ENCODE measurements around the gene PDZK1IP1.
"Not testable (repeated sequence)": the region's sequence is repeated elsewhere in the genome, so short reads cannot be mapped to it uniquely, and the experiment has no call there.

The PDZK1IP1 gene

DNA sequence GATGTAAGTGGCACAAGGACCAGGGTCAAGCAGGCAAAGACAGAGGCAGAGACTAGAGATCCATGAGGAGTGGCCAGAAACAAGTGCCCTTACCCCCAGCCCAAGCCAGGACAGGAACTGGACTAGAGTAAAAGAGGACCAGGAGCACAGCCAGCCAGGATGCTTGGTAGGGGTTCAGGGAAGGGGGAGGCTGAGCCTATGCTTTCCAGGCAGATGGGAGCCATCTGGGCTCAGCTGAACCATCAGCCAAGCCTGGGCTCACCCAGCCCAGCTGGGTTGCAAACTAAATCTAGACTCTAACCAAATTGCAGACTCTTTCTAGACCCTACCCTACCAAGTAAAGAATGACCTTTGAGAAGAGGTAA is 15.2 kb downstream of the PDZK1IP1 start:
- no peak overlapping the region for H3K9ac ChIP-seq (ENCODE audit: low read depth, low read length)
- no peak overlapping the region for H3K27ac ChIP-seq (ENCODE audit: low read length)
- H3K9me3 ChIP-seq (ENCODE audit: insufficient read depth, low read depth, low read length), result no peaks in the 10 kb centered on the region
- H3K36me3 ChIP-seq (ENCODE audit: insufficient read depth, low read depth, low read length), result no peaks in the 10 kb centered on the region
- no peak overlapping the region for H3K4me3 ChIP-seq (ENCODE audit: low read length)
- H3K4me1 ChIP-seq (ENCODE audit: insufficient read depth, low read length), result no peaks in the 10 kb centered on the region
- H3K27me3 ChIP-seq (ENCODE audit: insufficient read depth, low read length), result peaks cover 5% of the 10 kb centered on the region

DNA sequence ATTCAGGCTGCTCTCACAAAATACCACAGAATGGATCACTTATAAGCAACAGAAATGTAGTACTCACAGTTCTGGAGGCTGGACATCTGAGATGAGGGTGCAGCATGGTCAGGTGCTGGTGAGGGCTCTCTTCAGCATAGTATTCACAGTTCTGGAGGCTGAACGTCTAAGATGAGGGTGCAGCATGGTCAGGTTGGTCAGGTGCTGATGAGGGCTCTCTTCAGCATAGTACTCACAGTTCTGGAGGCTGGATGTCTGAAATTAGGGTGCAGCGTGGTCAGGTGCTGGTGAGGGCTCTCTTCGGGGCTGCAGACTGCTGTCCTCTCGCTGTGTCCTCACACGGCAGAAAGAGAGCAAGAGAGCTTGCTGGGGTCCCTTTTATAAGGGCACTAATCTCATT is 17.1 kb downstream of the PDZK1IP1 start:
- Histone ChIP-seq H3K4me3 (ENCODE audit: low read length) (no peak overlapping the region), H3K36me3 (ENCODE audit: insufficient read depth, low read depth, low read length) (no peaks in the 10 kb centered on the region), H3K9ac (ENCODE audit: low read depth, low read length) (no peak overlapping the region)

GRCh38 chr1:47164552-47164951 is 25.3 kb downstream of the PDZK1IP1 start:
- Histone ChIP-seq H3K4me1 (ENCODE audit: insufficient read depth, low read length) (no peaks in the 10 kb centered on the region), H3K36me3 (ENCODE audit: insufficient read depth, low read depth, low read length) (no peaks in the 10 kb centered on the region), H3K9me3 (ENCODE audit: insufficient read depth, low read depth, low read length) (0 out of 2 replicates have a peak, but pooled peaks cover 15% of the 10 kb centered on the region), H3K27me3 (ENCODE audit: insufficient read depth, low read length) (no peaks in the 10 kb centered on the region), H3K9ac (ENCODE audit: low read depth, low read length) (no peak overlapping the region), H3K27ac (ENCODE audit: low read length) (no peak overlapping the region), H3K4me3 (ENCODE audit: low read length) (no peak overlapping the region)

More for the DNA sequence above, 17.1 kb downstream of the PDZK1IP1 start:
- H3K9me3 ChIP-seq (ENCODE audit: insufficient read depth, low read depth, low read length), result no peaks in the 10 kb centered on the region
- H3K4me1 ChIP-seq (ENCODE audit: insufficient read depth, low read length), result no peaks in the 10 kb centered on the region
- H3K27me3 ChIP-seq (ENCODE audit: insufficient read depth, low read length), result no peaks in the 10 kb centered on the region
- no peak overlapping the region for H3K27ac ChIP-seq (ENCODE audit: low read length)

DNA sequence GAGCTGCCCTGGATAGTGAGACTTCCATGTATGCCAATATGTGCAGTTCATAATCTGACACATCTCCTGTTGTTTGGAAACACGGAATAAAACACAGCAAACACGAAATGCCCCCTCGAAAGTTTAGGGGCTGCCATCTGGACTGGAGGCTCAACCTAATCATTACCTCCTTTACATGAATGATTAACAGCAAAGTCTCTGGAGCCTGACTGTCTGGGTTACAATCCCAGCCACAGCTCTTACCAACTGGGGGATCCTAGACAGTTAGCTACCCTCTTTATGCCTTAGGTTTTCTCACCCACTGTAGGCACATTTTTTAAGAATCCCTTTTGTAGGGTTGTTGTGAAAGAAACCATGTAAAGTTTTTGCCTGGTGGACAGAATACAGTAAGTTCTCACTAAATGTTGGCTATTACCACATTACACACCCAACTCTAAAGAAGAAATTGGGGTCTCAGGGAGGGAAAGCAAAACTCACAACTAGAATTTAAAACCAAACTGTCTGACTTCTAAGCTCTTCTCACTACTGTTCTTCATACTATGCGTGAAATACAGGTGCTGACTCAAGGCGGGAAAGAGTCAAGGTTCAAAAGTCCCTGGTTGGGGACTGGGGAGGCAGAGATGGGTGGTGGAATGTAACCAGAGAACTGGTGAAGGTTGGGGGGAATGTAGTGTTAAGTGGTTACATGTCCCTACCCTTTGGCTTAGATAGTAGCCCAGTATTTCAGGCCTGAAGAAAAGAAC is 28.4 kb downstream of the PDZK1IP1 start:
- 0 out of 2 replicates have a peak, but pooled peaks cover 12% of the 10 kb centered on the region for H3K9me3 ChIP-seq (ENCODE audit: insufficient read depth, low read depth, low read length)
- H3K4me3 ChIP-seq (ENCODE audit: low read length), result no peak overlapping the region
- no peaks in the 10 kb centered on the region for H3K4me1 ChIP-seq (ENCODE audit: insufficient read depth, low read length)
- no peaks in the 10 kb centered on the region for H3K36me3 ChIP-seq (ENCODE audit: insufficient read depth, low read depth, low read length)
- H3K9ac ChIP-seq (ENCODE audit: low read depth, low read length), result no peak overlapping the region
- no peaks in the 10 kb centered on the region for H3K27me3 ChIP-seq (ENCODE audit: insufficient read depth, low read length)
- no peak overlapping the region for H3K27ac ChIP-seq (ENCODE audit: low read length)

GRCh38 chr1:47160716-47161115 is 29.1 kb downstream of the PDZK1IP1 start:
- Histone ChIP-seq H3K9ac (ENCODE audit: low read depth, low read length) (no peak overlapping the region), H3K27ac (ENCODE audit: low read length) (no peak overlapping the region), H3K36me3 (ENCODE audit: insufficient read depth, low read depth, low read length) (no peaks in the 10 kb centered on the region), H3K27me3 (ENCODE audit: insufficient read depth, low read length) (no peaks in the 10 kb centered on the region), H3K4me3 (ENCODE audit: low read length) (no peak overlapping the region), H3K4me1 (ENCODE audit: insufficient read depth, low read length) (no peaks in the 10 kb centered on the region), H3K9me3 (ENCODE audit: insufficient read depth, low read depth, low read length) (0 out of 2 replicates have a peak, but pooled peaks cover 7% of the 10 kb centered on the region)

- not testable (repeated sequence) for H3K27ac ChIP-seq (ENCODE audit: low read length); H3K9ac ChIP-seq (ENCODE audit: low read depth, low read length); H3K4me1 ChIP-seq (ENCODE audit: insufficient read depth, low read length); H3K36me3 ChIP-seq (ENCODE audit: insufficient read depth, low read depth, low read length); H3K27me3 ChIP-seq (ENCODE audit: insufficient read depth, low read length); H3K9me3 ChIP-seq (ENCODE audit: insufficient read depth, low read depth, low read length); H3K4me3 ChIP-seq (ENCODE audit: low read length)
Observed at GRCh38 chr1:47157957-47158356, 31.9 kb downstream of the PDZK1IP1 start.

DNA sequence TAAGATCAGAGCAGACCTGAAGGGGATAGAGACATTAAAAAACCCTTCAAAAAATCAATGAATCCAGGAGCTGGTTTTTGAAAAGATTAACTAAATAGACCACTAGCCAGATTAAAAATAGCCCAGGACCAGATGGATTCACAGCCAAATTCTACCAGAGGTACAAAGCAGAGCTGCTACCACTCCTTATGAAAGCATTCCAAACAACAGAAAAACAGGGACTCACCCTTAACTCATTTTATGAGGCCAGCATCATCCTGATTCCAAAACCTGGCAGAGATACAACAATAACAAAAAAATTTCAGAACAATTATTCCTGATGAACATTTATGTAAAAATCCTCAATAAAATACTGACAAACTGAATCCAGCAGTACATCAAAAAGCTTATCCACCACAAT is 33.4 kb downstream of the PDZK1IP1 start:
- not testable (repeated sequence) for H3K4me3 ChIP-seq (ENCODE audit: low read length); H3K27ac ChIP-seq (ENCODE audit: low read length); H3K36me3 ChIP-seq (ENCODE audit: insufficient read depth, low read depth, low read length); H3K9ac ChIP-seq (ENCODE audit: low read depth, low read length); H3K4me1 ChIP-seq (ENCODE audit: insufficient read depth, low read length); H3K27me3 ChIP-seq (ENCODE audit: insufficient read depth, low read length); H3K9me3 ChIP-seq (ENCODE audit: insufficient read depth, low read depth, low read length)

DNA sequence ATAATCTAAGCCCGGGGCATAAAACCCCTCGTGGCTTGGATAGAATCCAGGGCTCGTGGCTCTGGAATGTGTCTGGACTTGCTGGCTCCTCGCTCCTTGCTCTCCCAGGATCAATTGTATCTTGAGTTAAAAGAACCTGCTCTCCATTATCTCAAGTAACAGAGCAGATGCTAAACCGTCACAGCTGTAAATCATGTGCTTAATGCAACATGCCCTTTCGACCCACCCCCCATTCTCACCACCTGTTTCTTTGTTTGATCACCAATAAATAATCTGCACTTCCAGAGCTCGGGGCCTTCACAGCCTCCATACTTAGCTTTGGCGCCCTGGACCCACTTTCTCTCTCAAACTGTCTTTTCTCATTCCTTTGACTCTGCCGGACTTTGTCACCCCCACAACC is 40.7 kb downstream of the PDZK1IP1 start:
- not testable (repeated sequence) for H3K27ac ChIP-seq (ENCODE audit: low read length); H3K9ac ChIP-seq (ENCODE audit: low read depth, low read length); H3K9me3 ChIP-seq (ENCODE audit: insufficient read depth, low read depth, low read length); H3K4me3 ChIP-seq (ENCODE audit: low read length); H3K27me3 ChIP-seq (ENCODE audit: insufficient read depth, low read length); H3K36me3 ChIP-seq (ENCODE audit: insufficient read depth, low read depth, low read length); H3K4me1 ChIP-seq (ENCODE audit: insufficient read depth, low read length)

DNA sequence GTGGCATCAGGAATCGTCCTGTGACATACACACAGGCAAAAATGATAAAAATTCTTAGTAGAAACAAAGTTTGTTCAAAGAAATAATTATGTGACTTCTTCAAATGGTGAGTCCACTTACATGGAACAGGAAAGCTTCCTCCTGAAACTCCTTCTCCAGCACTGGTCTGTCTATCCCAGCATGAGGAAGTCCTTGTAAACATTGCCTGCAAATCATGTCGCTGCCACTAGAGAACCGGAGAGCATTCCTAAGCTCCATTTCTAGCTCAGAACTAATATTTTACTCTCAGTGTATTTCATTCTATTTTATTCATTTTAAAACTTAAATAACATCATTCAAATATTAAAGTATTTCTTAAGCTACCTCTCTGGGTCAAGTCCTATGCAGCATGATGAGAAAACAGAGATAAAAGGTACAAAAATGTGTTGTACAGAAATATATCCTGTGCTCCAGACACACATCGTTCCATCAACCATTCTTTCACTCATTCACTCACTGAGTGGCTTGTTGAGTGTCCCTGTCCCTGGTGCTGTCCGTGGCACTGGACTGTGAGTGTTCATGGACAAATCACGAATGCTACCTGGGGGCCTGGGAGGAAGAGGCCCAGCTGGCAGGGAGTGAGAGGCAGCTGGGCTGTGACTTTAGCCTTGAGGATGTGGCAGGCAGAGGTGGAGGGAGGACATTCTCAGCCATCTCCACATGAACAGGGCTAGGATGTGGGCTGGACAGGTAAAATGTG is 42.6 kb downstream of the PDZK1IP1 start:
- H3K4me3 ChIP-seq (ENCODE audit: low read length), result no peak overlapping the region
- no peaks in the 10 kb centered on the region for H3K9me3 ChIP-seq (ENCODE audit: insufficient read depth, low read depth, low read length)
- no peaks in the 10 kb centered on the region for H3K36me3 ChIP-seq (ENCODE audit: insufficient read depth, low read depth, low read length)
- H3K9ac ChIP-seq (ENCODE audit: low read depth, low read length), result no peak overlapping the region
- no peak overlapping the region for H3K27ac ChIP-seq (ENCODE audit: low read length)
- no peaks in the 10 kb centered on the region for H3K4me1 ChIP-seq (ENCODE audit: insufficient read depth, low read length)
- no peaks in the 10 kb centered on the region for H3K27me3 ChIP-seq (ENCODE audit: insufficient read depth, low read length)

GRCh38 chr1:47146495-47146894 is 43.3 kb downstream of the PDZK1IP1 start:
- not testable (repeated sequence) for H3K9me3 ChIP-seq (ENCODE audit: insufficient read depth, low read depth, low read length); H3K27me3 ChIP-seq (ENCODE audit: insufficient read depth, low read length); H3K4me1 ChIP-seq (ENCODE audit: insufficient read depth, low read length); H3K27ac ChIP-seq (ENCODE audit: low read length); H3K36me3 ChIP-seq (ENCODE audit: insufficient read depth, low read depth, low read length); H3K9ac ChIP-seq (ENCODE audit: low read depth, low read length); H3K4me3 ChIP-seq (ENCODE audit: low read length)

- not testable (repeated sequence) for H3K9me3 ChIP-seq (ENCODE audit: insufficient read depth, low read depth, low read length); H3K4me3 ChIP-seq (ENCODE audit: low read length); H3K27me3 ChIP-seq (ENCODE audit: insufficient read depth, low read length); H3K27ac ChIP-seq (ENCODE audit: low read length); H3K36me3 ChIP-seq (ENCODE audit: insufficient read depth, low read depth, low read length); H3K9ac ChIP-seq (ENCODE audit: low read depth, low read length); H3K4me1 ChIP-seq (ENCODE audit: insufficient read depth, low read length)
Observed at GRCh38 chr1:47143654-47144053, 46.2 kb downstream of the PDZK1IP1 start.

DNA sequence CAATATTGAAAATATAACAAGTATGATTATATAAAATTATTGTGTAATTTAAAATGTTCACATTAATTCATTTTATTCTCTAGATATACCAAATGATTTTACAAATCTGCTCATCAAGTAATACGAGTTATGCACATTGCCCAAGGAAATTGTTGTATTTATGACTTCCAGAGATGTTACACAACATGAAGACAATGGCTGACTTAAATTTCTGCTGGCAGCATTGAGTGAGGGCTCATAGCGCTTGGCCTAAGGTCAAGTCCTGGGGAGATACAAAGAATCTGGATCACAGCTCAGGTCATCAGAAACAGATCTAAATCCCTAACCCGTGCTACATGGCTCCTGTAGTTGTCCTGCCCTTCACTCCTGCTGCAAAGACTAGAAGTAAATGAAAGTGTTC is 49.5 kb downstream of the PDZK1IP1 start:
- H3K27me3 ChIP-seq (ENCODE audit: insufficient read depth, low read length); H3K27ac ChIP-seq (ENCODE audit: low read length); H3K9ac ChIP-seq (ENCODE audit: low read depth, low read length); H3K4me3 ChIP-seq (ENCODE audit: low read length); H3K9me3 ChIP-seq (ENCODE audit: insufficient read depth, low read depth, low read length); H3K4me1 ChIP-seq (ENCODE audit: insufficient read depth, low read length); H3K36me3 ChIP-seq (ENCODE audit: insufficient read depth, low read depth, low read length): not testable (repeated sequence)
